Measurements from ENCODE around the gene PHLDB1.

Gene PHLDB1

DNA sequence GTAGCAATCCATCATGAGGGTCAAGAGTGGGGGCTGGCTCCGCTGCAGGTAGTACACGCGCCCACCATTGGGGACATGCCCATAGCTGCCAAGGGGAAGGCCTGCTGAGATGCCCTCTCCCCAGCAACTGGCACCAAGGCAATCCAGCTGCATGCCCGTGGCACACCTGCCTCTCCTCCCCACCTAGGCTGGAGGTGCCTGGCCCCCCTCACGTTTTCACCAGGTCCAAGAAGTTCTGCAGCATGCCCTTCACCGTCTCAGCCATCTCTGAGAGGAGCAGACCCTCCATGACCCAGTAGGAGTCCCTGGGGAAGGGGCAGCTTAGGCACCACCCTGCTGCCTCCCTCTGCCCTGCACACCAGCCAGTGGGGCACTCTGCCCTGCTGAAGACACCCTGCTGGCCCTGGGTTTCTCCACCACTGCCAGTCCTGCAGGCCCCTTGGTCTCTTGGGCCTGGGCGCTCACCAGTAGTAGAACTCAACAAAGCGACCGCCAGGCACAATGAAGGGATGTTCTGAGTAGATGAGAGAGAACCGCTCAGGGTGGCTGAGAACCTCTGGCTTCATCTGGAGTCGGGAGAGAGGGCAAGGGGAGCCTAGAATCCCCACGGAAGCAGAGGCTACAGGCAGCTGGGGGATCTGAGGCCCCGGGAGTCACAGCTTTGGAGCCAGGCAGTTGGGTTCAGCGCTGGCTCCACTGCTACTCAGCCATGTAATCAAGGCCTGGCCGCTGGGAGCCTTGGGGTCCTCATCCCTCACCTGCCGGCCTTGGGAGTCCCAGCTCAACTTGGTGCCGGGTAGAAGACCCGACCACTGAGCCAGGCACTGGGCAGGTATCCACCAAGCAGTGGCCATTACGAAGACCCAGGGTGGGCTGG lies 54.2 kb downstream of the PHLDB1 start:
- CTCF ChIA-PET, result interaction anchor here (0.8 to 4.7 kb wide), 7 partner anchors 8 to 67 kb away, joined by 3 to 27 read pairs (median 3); no protein-coding TSS in a partner anchor
- DNase-seq, result no peak
- H3K4me3 ChIP-seq (ENCODE audit: control insufficient read depth in 1 of 7, extremely low read depth in 1 of 7, insufficient read depth in 4 of 7, low read depth in 2 of 7, low read length in 6 of 7), result no peak overlapping the region

DNA sequence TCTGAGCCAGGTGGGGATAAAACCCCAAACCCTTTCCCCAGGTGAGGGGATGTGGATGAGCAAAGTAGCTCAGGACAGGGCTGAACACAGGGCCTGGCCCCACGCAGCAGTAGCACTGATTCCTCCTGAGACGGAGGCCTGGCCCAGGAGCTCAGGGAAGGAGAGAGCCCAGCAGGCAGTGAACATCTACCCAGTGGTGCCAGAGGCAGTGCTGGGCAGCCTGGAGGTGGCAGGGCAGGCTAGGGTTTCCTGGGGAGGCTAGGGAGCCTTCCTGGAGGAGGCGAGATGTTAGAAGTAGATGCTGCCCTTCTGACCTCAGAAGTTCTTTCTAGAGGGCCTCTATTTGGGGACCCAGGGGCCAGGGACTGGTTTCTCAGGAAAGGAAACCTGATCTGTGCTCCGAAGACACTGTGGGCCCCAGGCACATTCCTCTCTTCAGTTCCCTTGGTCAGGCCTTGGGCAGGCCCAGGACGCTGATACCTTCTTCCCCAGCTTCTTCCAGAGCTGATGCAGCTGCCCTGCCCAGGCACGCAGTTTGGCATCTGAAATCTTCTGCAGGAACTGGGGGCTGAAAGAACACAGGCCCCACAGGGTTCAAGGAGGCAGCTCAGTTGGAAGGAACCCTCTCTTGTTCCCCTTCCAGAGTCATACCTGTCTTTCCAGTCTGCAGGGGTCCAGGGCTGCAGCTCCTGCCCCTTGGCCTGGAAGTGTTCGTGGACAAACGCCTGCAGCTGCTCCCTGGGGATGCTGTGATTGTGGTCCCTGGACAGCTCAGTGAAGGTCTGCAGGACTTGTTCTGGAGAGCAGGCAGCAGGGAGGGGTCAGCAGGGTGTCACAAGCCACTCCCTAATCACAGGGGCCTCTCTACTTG lies 55.2 kb downstream of the PHLDB1 start:
- CTCF ChIA-PET, result interaction anchor here (0.6 to 4.7 kb wide), 7 partner anchors 8 to 295 kb away, joined by 3 to 27 read pairs (median 5); no protein-coding TSS in a partner anchor
- no peaks in the 10 kb centered on the region for H3K27me3 ChIP-seq (replicated peaks in 2 of 5; ENCODE audit: control insufficient read depth in 4 of 5, insufficient read depth in 5 of 5, low read length in 4 of 5)
- peaks cover 0 to 10% (median 7%) of the 10 kb centered on the region in 4 experiments for H3K4me1 ChIP-seq (ENCODE audit: control extremely low read depth in 1 of 4, control insufficient read depth in 4 of 4, insufficient read depth in 4 of 4, low read length in 3 of 4)
- no peak overlapping the region for H3K4me3 ChIP-seq (ENCODE audit: control insufficient read depth in 1 of 7, extremely low read depth in 1 of 7, insufficient read depth in 4 of 7, low read depth in 2 of 7, low read length in 6 of 7)
- 98% methylated on average over 5 of the region's 8 CpGs for WGBS (ENCODE audit: insufficient coverage)
- no peaks in the 10 kb centered on the region for H3K36me3 ChIP-seq (ENCODE audit: control insufficient read depth in 4 of 4, insufficient read depth in 4 of 4, low read length in 3 of 4)
- H3K9me3 ChIP-seq (ENCODE audit: control extremely low read depth in 1 of 5, control insufficient read depth in 4 of 5, insufficient read depth in 2 of 5, low read depth in 1 of 5, low read length in 4 of 5), result no peaks in the 10 kb centered on the region
- DNase-seq, result no peak
- POLR2A ChIA-PET, result no interaction called here
- H3K27ac ChIP-seq (ENCODE audit: insufficient read depth in 1 of 2, low read depth in 1 of 2, low read length in 2 of 2, poor library complexity in 1 of 2, severe bottlenecking in 2 of 2), result no peak overlapping the region

More for the DNA sequence above, 54.2 kb downstream of the PHLDB1 start:
- H3K36me3 ChIP-seq (ENCODE audit: control insufficient read depth in 4 of 4, insufficient read depth in 4 of 4, low read length in 3 of 4), result no peaks in the 10 kb centered on the region
- WGBS (ENCODE audit: insufficient coverage), result 95% methylated on average over 16 of the region's 19 CpGs
- H3K27me3 ChIP-seq (replicated peaks in 2 of 5; ENCODE audit: control insufficient read depth in 4 of 5, insufficient read depth in 5 of 5, low read length in 4 of 5), result no peaks in the 10 kb centered on the region
- H3K4me1 ChIP-seq (ENCODE audit: control extremely low read depth in 1 of 4, control insufficient read depth in 4 of 4, insufficient read depth in 4 of 4, low read length in 3 of 4), result peaks cover 0 to 10% (median 7%) of the 10 kb centered on the region in 4 experiments
- H3K9me3 ChIP-seq (ENCODE audit: control extremely low read depth in 1 of 5, control insufficient read depth in 4 of 5, insufficient read depth in 2 of 5, low read depth in 1 of 5, low read length in 4 of 5), result no peaks in the 10 kb centered on the region
- no peak overlapping the region for H3K27ac ChIP-seq (ENCODE audit: insufficient read depth in 1 of 2, low read depth in 1 of 2, low read length in 2 of 2, poor library complexity in 1 of 2, severe bottlenecking in 2 of 2)
- POLR2A ChIA-PET, result no interaction called here

DNA sequence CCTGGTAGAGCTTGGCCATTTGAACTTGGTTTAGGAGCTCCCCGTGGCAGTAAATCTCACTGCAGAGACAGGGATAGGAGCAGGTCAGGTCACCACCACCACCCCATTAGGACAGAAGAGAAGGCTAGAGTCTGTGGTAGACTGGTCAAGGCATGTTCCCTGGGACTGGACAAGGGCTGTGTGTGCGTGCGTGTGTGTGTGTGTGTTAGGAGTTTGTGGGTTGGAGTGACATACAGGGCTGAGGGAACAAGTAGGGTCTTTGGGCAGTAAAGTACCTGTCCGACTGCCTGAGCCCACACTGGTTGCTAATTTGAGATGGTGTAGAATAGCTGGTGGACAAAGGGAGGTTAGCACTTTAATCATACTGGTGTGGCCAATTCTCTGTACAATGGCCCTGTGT lies 56.0 kb downstream of the PHLDB1 start:
- WGBS (ENCODE audit: insufficient coverage), result 100% methylated on average over 2 of the region's 4 CpGs
- POLR2A ChIA-PET, result no interaction called here
- no peak for DNase-seq
- Histone ChIP-seq H3K36me3 (ENCODE audit: control insufficient read depth in 4 of 4, insufficient read depth in 4 of 4, low read length in 3 of 4) (no peaks in the 10 kb centered on the region), H3K27me3 (replicated peaks in 2 of 5; ENCODE audit: control insufficient read depth in 4 of 5, insufficient read depth in 5 of 5, low read length in 4 of 5) (no peaks in the 10 kb centered on the region), H3K4me3 (ENCODE audit: control insufficient read depth in 1 of 7, extremely low read depth in 1 of 7, insufficient read depth in 4 of 7, low read depth in 2 of 7, low read length in 6 of 7) (no peak overlapping the region), H3K9me3 (ENCODE audit: control extremely low read depth in 1 of 5, control insufficient read depth in 4 of 5, insufficient read depth in 2 of 5, low read depth in 1 of 5, low read length in 4 of 5) (no peaks in the 10 kb centered on the region), H3K4me1 (ENCODE audit: control extremely low read depth in 1 of 4, control insufficient read depth in 4 of 4, insufficient read depth in 4 of 4, low read length in 3 of 4) (peaks cover 0 to 10% (median 6%) of the 10 kb centered on the region in 4 experiments), H3K27ac (ENCODE audit: insufficient read depth in 1 of 2, low read depth in 1 of 2, low read length in 2 of 2, poor library complexity in 1 of 2, severe bottlenecking in 2 of 2) (no peak overlapping the region)
- CTCF ChIA-PET, result interaction anchor here (0.6 to 4.7 kb wide), 5 partner anchors 10 to 294 kb away, joined by 3 to 27 read pairs (median 5); no protein-coding TSS in a partner anchor

DNA sequence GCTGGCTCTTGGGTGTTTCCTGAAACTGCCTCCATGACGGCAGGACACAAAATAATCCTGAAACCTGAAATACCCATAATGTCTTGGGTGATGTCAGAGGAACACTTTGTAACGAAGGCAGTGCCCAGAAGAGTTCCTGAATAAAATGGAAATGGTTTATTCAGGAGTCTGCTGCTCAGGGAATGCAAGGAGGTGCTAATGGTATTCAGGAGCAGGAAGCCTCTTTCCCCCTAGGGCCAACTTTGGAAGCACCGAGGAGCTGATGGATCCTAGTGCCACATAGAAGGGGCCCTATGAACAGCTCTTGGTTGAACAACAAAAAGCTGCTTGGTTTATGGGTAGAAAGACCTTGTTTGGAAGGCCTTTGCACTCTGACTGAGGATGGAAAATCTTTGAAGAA lies 56.5 kb downstream of the PHLDB1 start:
- no peaks in the 10 kb centered on the region for H3K36me3 ChIP-seq (ENCODE audit: control insufficient read depth in 4 of 4, insufficient read depth in 4 of 4, low read length in 3 of 4)
- no peak overlapping the region for H3K4me3 ChIP-seq (ENCODE audit: control insufficient read depth in 1 of 7, extremely low read depth in 1 of 7, insufficient read depth in 4 of 7, low read depth in 2 of 7, low read length in 6 of 7)
- WGBS (ENCODE audit: insufficient coverage), result 96% methylated on average over 2 of the region's 3 CpGs
- no peak for DNase-seq
- H3K27me3 ChIP-seq (replicated peaks in 2 of 5; ENCODE audit: control insufficient read depth in 4 of 5, insufficient read depth in 5 of 5, low read length in 4 of 5), result no peaks in the 10 kb centered on the region
- no peaks in the 10 kb centered on the region for H3K9me3 ChIP-seq (ENCODE audit: control extremely low read depth in 1 of 5, control insufficient read depth in 4 of 5, insufficient read depth in 2 of 5, low read depth in 1 of 5, low read length in 4 of 5)
- H3K27ac ChIP-seq (ENCODE audit: insufficient read depth in 1 of 2, low read depth in 1 of 2, low read length in 2 of 2, poor library complexity in 1 of 2, severe bottlenecking in 2 of 2), result no peak overlapping the region
- ChIA-PET POLR2A (no interaction called here), CTCF (interaction anchor here (1.4 to 1.5 kb wide), 2 partner anchors 59 to 293 kb away, joined by 4 to 5 read pairs; no protein-coding TSS in a partner anchor)
- peaks cover 0 to 8% (median 6%) of the 10 kb centered on the region in 4 experiments for H3K4me1 ChIP-seq (ENCODE audit: control extremely low read depth in 1 of 4, control insufficient read depth in 4 of 4, insufficient read depth in 4 of 4, low read length in 3 of 4)

DNA sequence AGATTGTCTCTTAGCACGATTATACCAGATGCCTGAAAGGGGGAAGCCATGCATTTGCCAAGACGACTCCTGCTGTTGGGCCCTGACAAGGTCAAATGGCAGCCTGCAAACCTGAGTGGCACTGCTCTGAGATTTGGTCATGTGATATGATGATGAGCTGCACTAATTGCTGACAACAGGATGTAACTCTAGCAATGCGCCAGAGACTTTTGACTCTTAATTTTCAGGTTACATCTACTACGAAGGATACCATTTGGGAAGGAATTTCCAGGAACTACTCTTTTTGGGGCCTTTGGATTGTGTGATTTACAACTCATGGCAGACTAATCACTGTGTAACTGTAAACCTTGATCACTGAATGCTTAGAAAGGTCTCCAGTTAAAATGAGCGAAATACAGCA lies 59.0 kb downstream of the PHLDB1 start:
- Histone ChIP-seq H3K27ac (ENCODE audit: insufficient read depth in 1 of 2, low read depth in 1 of 2, low read length in 2 of 2, poor library complexity in 1 of 2, severe bottlenecking in 2 of 2) (no peak overlapping the region), H3K27me3 (replicated peaks in 2 of 5; ENCODE audit: control insufficient read depth in 4 of 5, insufficient read depth in 5 of 5, low read length in 4 of 5) (no peaks in the 10 kb centered on the region), H3K36me3 (ENCODE audit: control insufficient read depth in 4 of 4, insufficient read depth in 4 of 4, low read length in 3 of 4) (no peaks in the 10 kb centered on the region), H3K9me3 (ENCODE audit: control extremely low read depth in 1 of 5, control insufficient read depth in 4 of 5, insufficient read depth in 2 of 5, low read depth in 1 of 5, low read length in 4 of 5) (peaks cover 0 to 3% (median 0%) of the 10 kb centered on the region in 5 experiments), H3K4me1 (ENCODE audit: control extremely low read depth in 1 of 4, control insufficient read depth in 4 of 4, insufficient read depth in 4 of 4, low read length in 3 of 4) (no peaks in the 10 kb centered on the region), H3K4me3 (ENCODE audit: control insufficient read depth in 1 of 7, extremely low read depth in 1 of 7, insufficient read depth in 4 of 7, low read depth in 2 of 7, low read length in 6 of 7) (no peak overlapping the region)
- WGBS (ENCODE audit: insufficient coverage), result 95% methylated on average over 5 of the region's 5 CpGs
- DNase-seq, result no peak
- ChIA-PET CTCF (interaction anchor here (0.8 to 1.5 kb wide), 4 partner anchors 11 to 71 kb away, joined by 3 to 4 read pairs (median 4); no protein-coding TSS in a partner anchor), POLR2A (no interaction called here)

DNA sequence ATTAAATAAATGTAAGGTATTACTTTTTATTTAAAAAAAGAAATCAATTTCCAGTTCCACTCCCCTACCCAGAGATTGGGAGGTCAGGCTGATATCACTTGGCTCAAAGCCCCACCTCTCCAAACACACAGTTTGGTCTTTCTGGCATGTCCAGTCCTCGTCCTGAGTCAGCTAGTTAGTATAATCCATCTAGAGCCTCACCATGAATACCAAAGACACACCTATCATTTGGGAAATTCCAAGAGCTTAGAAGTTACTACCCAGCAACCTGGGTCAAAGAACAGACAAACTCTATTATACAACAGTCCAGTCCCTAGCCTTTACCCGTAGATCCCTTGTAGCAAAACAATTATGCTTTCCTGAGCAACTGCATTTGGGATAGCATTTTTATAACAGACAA lies 62.6 kb downstream of the PHLDB1 start:
- ChIA-PET POLR2A (no interaction called here), CTCF (interaction anchor here (1.6 to 1.8 kb wide), 2 partner anchors 8 to 12 kb away, joined by 5 read pairs; no protein-coding TSS in a partner anchor)
- no peaks in the 10 kb centered on the region for H3K36me3 ChIP-seq (ENCODE audit: control insufficient read depth in 4 of 4, insufficient read depth in 4 of 4, low read length in 3 of 4)
- H3K27ac ChIP-seq (ENCODE audit: insufficient read depth in 1 of 2, low read depth in 1 of 2, low read length in 2 of 2, poor library complexity in 1 of 2, severe bottlenecking in 2 of 2), result no peak overlapping the region
- no peak overlapping the region for H3K4me3 ChIP-seq (ENCODE audit: control insufficient read depth in 1 of 7, extremely low read depth in 1 of 7, insufficient read depth in 4 of 7, low read depth in 2 of 7, low read length in 6 of 7)
- H3K9me3 ChIP-seq (ENCODE audit: control extremely low read depth in 1 of 5, control insufficient read depth in 4 of 5, insufficient read depth in 2 of 5, low read depth in 1 of 5, low read length in 4 of 5), result peaks cover 0 to 3% (median 0%) of the 10 kb centered on the region in 5 experiments
- H3K4me1 ChIP-seq (ENCODE audit: control extremely low read depth in 1 of 4, control insufficient read depth in 4 of 4, insufficient read depth in 4 of 4, low read length in 3 of 4), result no peaks in the 10 kb centered on the region
- DNase-seq, result no peak
- H3K27me3 ChIP-seq (replicated peaks in 2 of 5; ENCODE audit: control insufficient read depth in 4 of 5, insufficient read depth in 5 of 5, low read length in 4 of 5), result peaks cover 0 to 2% (median 0%) of the 10 kb centered on the region in 5 experiments
- whole genome bisulfite sequencing (ENCODE audit: insufficient coverage), result 86% methylated on average over 1 of the region's 2 CpGs
